GM23338 (cell line): ENCODE measurements around the gene MYO15B. TPM values are rescaled to one million over a fixed set of nuclear protein-coding genes. Genes with fewer than 3 reads are reported as not detected.
"Not testable (repeated sequence)": the region's sequence is repeated elsewhere in the genome, so short reads cannot be mapped to it uniquely, and the experiment has no call there.

Source experiments
- ATAC-seq: fragments of 200-7000 bp; cut with Tn5 transposase; 3 replicates; pipeline ENCODE4 v1.9.1; 2020
- DNase-seq: peaks from one replicate; pipeline ENCODE4 v3.0.0-alpha.2; 2015; ENCODE audit warnings: low spot score
- H2AFZ ChIP-seq: fragments of 200-600 bp; sonication (generic); 2 replicates; pipeline ENCODE4 v1.8.0; 2016; ENCODE audit warnings: antibody characterized with exemption, mild to moderate bottlenecking, moderate library complexity
- H3F3A ChIP-seq: fragments of 200-600 bp; sonication (generic); replicated peaks from 2 replicates; pipeline ENCODE4 v1.8.0; 2017; ENCODE audit warnings: antibody characterized with exemption, mixed run types, low read depth
- H3K27ac ChIP-seq: fragments of 200-600 bp; sonication (generic); 2 replicates; pipeline ENCODE4 v1.6.1; 2016; ENCODE audit warnings: low read depth
- H3K27me3 ChIP-seq: fragments of 200-600 bp; sonication (generic); 2 replicates; pipeline ENCODE4 v1.8.0; 2016; ENCODE audit warnings: mild to moderate bottlenecking, mixed run types, moderate library complexity; ENCODE audit not compliant: insufficient read depth
- H3K36me3 ChIP-seq: fragments of 200-600 bp; sonication (generic); 2 replicates; pipeline ENCODE4 v1.8.0; 2016; ENCODE audit warnings: mild to moderate bottlenecking; ENCODE audit not compliant: insufficient read depth
- H3K4me1 ChIP-seq: fragments of 200-600 bp; sonication (generic); 2 replicates; pipeline ENCODE4 v1.8.0; 2016; ENCODE audit warnings: mild to moderate bottlenecking, moderate library complexity; ENCODE audit not compliant: insufficient read depth
- H3K4me2 ChIP-seq: fragments of 200-600 bp; sonication (generic); 2 replicates; pipeline ENCODE4 v1.7.1; 2017; ENCODE audit warnings: mixed run types
- H3K4me3 ChIP-seq: fragments of 200-600 bp; sonication (generic); 2 replicates; pipeline ENCODE4 v1.6.1; 2016; ENCODE audit warnings: mixed run types
- H3K79me2 ChIP-seq: fragments of 200-600 bp; sonication (generic); replicated peaks from 2 replicates; pipeline ENCODE4 v1.8.0; 2017; ENCODE audit warnings: mild to moderate bottlenecking; ENCODE audit not compliant: insufficient read depth
- H3K9me2 ChIP-seq: fragments of 200-600 bp; sonication (generic); 2 replicates; pipeline ENCODE4 v1.8.0; 2017; ENCODE audit not compliant: insufficient read depth
- H4K20me1 ChIP-seq: fragments of 200-600 bp; sonication (generic); replicated peaks from 2 replicates; pipeline ENCODE4 v1.8.0; 2017; ENCODE audit warnings: mild to moderate bottlenecking; ENCODE audit not compliant: insufficient read depth
- H3K27ac Mint-ChIP-seq: 2 replicates; pipeline ENCODE4 v1.8.0; 2020; ENCODE audit warnings: inconsistent platforms, mild to moderate bottlenecking, moderate library complexity, mixed read lengths
- H3K27me3 Mint-ChIP-seq: 3 replicates; pipeline ENCODE4 v1.8.0; 2022; ENCODE audit warnings: low read depth, mild to moderate bottlenecking, moderate library complexity, mixed read lengths, inconsistent platforms; ENCODE audit not compliant: insufficient read depth, poor library complexity
- H3K36me3 Mint-ChIP-seq: 3 replicates; pipeline ENCODE4 v1.8.0; 2021; ENCODE audit warnings: low read depth, mild to moderate bottlenecking, inconsistent platforms, moderate library complexity, mixed read lengths
- H3K4me1 Mint-ChIP-seq: 3 replicates; pipeline ENCODE4 v1.8.0; 2020; ENCODE audit warnings: mild to moderate bottlenecking, inconsistent platforms, mixed read lengths
- H3K4me3 Mint-ChIP-seq: 3 replicates; pipeline ENCODE4 v1.8.0; 2021; ENCODE audit warnings: moderate library complexity, mild to moderate bottlenecking, inconsistent platforms, mixed read lengths
- H3K9me3 Mint-ChIP-seq: 3 replicates; pipeline ENCODE4 v1.8.0; 2020; ENCODE audit warnings: moderate library complexity, mild to moderate bottlenecking, inconsistent platforms, mixed read lengths
- CREB1 ChIP-seq: fragments of 250-450 bp; sonication (Bioruptor Pico); IDR thresholded peaks from 2 replicates; pipeline ENCODE4 v1.5.0; 2020; ENCODE audit warnings: low read depth, mild to moderate bottlenecking, moderate library complexity
- CTCF ChIP-seq, 2 experiments: fragments of 200-600 bp in 1 of 2; sonication (generic) in 1 of 2; conservative IDR thresholded peaks; 2 replicates each; pipeline versions ENCODE4 v1.5.1 to v1.6.1; 2016 to 2017; ENCODE audit warnings: antibody characterized with exemption in 2 of 2, low read depth in 2 of 2, mild to moderate bottlenecking in 2 of 2, moderate library complexity in 1 of 2
- EZH2 ChIP-seq: fragments of 200-600 bp; sonication (generic); IDR thresholded peaks from one replicate; pipeline ENCODE4 v1.8.0; 2017; ENCODE audit warnings: antibody characterized with exemption, mild to moderate bottlenecking, low read depth; ENCODE audit not compliant: unreplicated experiment
- JUNB ChIP-seq: IDR thresholded peaks from one replicate; pipeline ENCODE4 v1.6.1; 2016; ENCODE audit warnings: antibody characterized with exemption; ENCODE audit not compliant: unreplicated experiment
- STAT1 ChIP-seq: IDR thresholded peaks from one replicate; pipeline ENCODE4 v1.6.1; 2016; ENCODE audit warnings: antibody characterized with exemption; ENCODE audit not compliant: unreplicated experiment
- polyA plus RNA-seq: library from polyadenylated mRNA; unstranded; fragments of >200 nt; fragmentation: Nextera tagmentation; extraction: Ambion mirVana; gene quantifications from 2 replicates; pipeline ENCODE4 v1.2.1, GENCODE V29; 2016
- total RNA-seq: library from RNA; depleted of rRNA; stranded (reverse); fragments of >200 nt; shearing (Covaris generic); gene quantifications from 2 replicates; pipeline ENCODE4 v1.2.3, GENCODE V29; 2014
- TF ChIP-seq, protein P1 (sequence below): IDR thresholded peaks from one replicate; pipeline ENCODE4 v1.6.1; 2018; ENCODE audit warnings: antibody characterized with exemption; ENCODE audit not compliant: unreplicated experiment

MYO15B gene
- total and polyA plus RNA-seq, 2 experiments from 2014 or later = 6.6 to 12.4 TPM

- TF ChIP-seq, protein P1, sequence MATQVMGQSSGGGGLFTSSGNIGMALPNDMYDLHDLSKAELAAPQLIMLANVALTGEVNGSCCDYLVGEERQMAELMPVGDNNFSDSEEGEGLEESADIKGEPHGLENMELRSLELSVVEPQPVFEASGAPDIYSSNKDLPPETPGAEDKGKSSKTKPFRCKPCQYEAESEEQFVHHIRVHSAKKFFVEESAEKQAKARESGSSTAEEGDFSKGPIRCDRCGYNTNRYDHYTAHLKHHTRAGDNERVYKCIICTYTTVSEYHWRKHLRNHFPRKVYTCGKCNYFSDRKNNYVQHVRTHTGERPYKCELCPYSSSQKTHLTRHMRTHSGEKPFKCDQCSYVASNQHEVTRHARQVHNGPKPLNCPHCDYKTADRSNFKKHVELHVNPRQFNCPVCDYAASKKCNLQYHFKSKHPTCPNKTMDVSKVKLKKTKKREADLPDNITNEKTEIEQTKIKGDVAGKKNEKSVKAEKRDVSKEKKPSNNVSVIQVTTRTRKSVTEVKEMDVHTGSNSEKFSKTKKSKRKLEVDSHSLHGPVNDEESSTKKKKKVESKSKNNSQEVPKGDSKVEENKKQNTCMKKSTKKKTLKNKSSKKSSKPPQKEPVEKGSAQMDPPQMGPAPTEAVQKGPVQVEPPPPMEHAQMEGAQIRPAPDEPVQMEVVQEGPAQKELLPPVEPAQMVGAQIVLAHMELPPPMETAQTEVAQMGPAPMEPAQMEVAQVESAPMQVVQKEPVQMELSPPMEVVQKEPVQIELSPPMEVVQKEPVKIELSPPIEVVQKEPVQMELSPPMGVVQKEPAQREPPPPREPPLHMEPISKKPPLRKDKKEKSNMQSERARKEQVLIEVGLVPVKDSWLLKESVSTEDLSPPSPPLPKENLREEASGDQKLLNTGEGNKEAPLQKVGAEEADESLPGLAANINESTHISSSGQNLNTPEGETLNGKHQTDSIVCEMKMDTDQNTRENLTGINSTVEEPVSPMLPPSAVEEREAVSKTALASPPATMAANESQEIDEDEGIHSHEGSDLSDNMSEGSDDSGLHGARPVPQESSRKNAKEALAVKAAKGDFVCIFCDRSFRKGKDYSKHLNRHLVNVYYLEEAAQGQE = no peak
- TF ChIP-seq STAT1 = no peak
Observed at GRCh38 chr17:75591722-75592302, 4.2 kb downstream of the MYO15B start (continued).

DNA sequence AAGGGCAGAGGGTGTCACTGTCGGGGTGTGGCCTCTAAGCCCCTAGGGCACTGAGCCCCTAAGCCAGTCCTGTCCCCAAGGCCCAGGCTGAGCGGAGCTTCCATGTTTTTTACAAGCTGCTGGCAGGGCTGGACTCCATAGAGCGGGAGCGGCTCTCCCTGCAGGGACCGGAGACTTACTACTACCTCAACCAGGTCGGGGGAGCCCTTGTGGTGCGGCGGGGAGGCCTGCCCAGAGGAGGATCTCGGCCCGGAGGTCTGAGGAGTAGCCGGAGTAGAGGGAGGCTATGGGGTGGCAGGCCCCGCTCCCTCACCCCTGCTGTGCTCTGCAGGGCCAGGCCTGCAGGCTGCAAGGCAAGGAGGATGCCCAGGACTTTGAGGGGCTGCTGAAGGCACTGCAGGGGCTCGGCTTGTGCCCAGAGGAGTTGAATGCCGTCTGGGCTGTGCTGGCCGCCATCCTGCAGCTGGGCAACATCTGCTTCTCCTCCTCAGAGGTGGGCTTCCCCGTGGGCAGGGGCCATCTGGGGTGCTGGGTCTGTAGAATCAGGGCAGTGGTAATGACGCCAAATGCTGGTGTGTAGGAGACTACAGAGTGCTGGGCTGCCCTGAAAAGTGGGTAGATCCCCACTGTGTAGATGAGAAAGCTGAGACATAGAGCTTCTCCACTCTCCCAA, 4.9 kb downstream of the MYO15B start:
- Histone ChIP-seq H3K79me2 (no peaks in the 10 kb centered on the region), H3K36me3 (no peaks in the 10 kb centered on the region), H3F3A (0 out of 2 replicates have a peak, but pooled peaks cover 4% of the 10 kb centered on the region), H2AFZ (no peak overlapping the region), H3K4me1 (peaks cover under 1% of the 10 kb centered on the region), H3K4me2 (no peak overlapping the region), H3K27ac (no peak overlapping the region), H3K4me3 (no peak overlapping the region), H4K20me1 (no peaks in the 10 kb centered on the region), H3K9me2 (no peaks in the 10 kb centered on the region), H3K27me3 (peaks cover 4% of the 10 kb centered on the region)
- Mint-ChIP-seq H3K27me3 (peaks cover 14% of the 10 kb centered on the region), H3K27ac (no peak overlapping the region), H3K4me3 (no peak overlapping the region), H3K9me3 (no peaks in the 10 kb centered on the region), H3K36me3 (no peaks in the 10 kb centered on the region; the same call in 2 of the 3 replicates), H3K4me1 (no peaks in the 10 kb centered on the region)
- ATAC-seq = no peak
- DNase-seq = no peak
- TF ChIP-seq JUNB (no peak), CTCF (conservative IDR thresholded peaks at IDR 0.05; ENCODE audit: low read depth in 2 of 2) (no peak), EZH2 (no peak), CREB1 (CRISPR knock-in tag) (no peak)

DNA sequence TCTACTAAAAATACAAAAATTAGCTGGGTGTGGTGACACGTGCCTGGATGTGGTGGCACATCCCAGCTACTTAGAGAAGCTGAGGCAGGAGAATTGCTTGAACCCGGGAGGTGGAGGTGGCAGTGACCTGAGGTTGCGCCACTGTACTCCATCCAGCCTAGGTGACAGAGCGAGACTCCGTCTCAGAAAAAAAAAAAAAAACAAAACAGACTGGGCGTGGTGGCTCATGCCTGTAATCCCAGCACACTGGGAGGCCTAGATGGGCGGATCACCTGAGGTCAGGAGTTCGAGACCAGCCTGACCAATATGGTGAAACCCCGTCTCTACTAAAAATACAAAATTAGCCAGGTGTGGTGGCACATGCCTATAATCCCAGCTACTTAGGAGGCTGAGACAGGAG, 5.8 kb downstream of the MYO15B start:
- ATAC-seq, H3K27me3 ChIP-seq, H2AFZ ChIP-seq, H3K9me3 Mint-ChIP-seq, H3K4me3 ChIP-seq, DNase-seq, H3K4me1 Mint-ChIP-seq, H3K79me2 ChIP-seq, H3K4me2 ChIP-seq, H3K36me3 ChIP-seq, H3K27ac ChIP-seq, H4K20me1 ChIP-seq, H3F3A ChIP-seq, H3K9me2 ChIP-seq, H3K36me3 Mint-ChIP-seq, H3K4me1 ChIP-seq, H3K4me3 Mint-ChIP-seq, H3K27ac Mint-ChIP-seq: not testable (repeated sequence)
- H3K27me3 Mint-ChIP-seq = peaks cover 14% of the 10 kb centered on the region
